Glomerular visceral epithelial cell (primary cell): ENCODE data around the gene NELFCD.
"Not testable (repeated sequence)": the region's sequence is repeated elsewhere in the genome, so short reads cannot be mapped to it uniquely, and the experiment has no call there.

ENCODE experiments used
- DNase-seq: peaks from one replicate; pipeline ENCODE4 v3.0.0-alpha.2; 2016; ENCODE audit errors: extremely low spot score

NELFCD gene

DNA sequence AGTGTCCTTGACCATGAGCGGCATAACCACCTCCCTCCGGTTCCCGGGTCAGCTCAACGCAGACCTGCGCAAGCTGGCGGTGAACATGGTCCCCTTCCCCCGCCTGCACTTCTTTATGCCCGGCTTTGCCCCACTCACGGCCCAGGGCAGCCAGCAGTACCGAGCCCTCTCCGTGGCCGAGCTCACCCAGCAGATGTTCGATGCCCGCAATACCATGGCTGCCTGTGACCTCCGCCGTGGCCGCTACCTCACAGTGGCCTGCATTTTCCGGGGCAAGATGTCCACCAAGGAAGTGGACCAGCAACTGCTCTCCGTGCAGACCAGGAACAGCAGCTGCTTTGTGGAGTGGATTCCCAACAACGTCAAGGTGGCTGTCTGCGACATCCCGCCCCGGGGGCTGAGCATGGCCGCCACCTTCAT is 43.1 kb downstream of the NELFCD start:
- DNase-seq = no peak

DNA sequence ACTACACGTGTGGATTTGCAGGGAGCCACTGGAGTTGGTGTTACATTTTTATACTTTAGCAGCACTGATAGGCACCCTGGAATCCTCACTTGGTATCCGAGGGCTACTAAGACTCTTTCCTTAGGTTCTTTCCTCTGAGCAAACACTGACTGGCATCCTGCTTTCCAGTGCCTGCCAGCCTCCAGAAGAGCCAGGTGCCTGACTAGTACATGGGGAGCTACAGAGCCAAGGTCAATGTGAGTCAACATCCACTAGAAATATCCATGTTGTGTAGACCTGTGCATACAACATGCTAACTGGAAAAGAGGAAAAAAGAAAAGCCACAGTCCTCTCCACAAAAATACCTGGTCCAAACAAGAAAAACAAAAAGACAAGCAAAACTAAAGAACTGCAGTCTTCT is 44.0 kb downstream of the NELFCD start:
- no peak for DNase-seq

DNA sequence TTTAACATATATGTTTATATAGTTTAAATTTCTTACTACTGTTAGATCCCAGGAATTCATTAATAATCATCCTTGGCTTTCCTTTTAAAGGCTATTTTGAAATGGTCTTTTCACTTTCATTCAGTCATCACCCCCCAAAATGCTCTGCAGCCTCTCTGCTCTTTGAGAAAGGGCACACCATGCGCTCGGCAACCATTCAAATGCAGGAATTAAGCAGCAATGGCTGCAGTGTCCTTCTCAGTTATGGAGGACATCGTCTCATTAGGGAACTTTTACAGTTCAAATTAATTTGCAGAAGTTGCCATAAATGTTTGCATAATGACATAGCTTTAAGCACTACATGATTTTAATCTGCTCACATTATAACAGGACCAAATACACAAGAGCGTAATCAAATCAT is 44.5 kb downstream of the NELFCD start:
- DNase-seq = no peak

DNA sequence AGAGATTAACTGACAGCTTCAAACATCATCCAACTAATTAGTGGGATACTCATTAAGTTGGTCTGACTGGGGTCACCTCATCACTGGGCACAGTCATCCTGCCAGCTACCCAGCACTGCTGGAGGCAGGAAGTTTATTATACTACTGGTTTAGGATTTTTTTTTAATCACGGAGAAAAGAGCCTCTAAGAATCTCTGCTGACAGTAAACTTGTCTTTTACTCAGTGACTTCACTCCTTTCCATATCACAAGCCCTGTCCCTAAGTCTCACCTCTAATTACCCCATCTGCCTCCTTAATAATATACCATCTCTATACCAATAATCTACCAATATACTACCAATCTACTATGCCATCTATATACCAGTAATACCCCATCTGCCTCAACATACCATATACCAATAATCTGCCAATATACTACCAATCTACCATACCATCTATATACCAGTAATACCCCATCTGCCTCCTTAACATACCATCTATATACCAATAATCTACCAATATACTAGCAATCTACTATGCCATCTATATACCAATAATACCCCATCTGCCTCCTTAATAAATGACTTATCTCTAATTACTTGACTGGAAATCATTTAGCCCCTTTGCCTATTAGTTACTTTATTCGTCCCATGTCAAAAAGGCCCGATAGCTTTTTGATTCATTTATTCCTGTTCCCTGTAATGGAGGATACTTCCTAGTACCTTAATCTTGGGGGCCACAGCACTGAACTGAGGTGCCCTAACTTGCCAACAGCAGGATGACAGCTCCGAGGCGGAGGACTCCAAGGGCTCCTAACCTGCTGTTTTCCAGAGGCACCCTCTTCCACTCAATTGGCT is 46.1 kb downstream of the NELFCD start:
- no peak for DNase-seq

DNA sequence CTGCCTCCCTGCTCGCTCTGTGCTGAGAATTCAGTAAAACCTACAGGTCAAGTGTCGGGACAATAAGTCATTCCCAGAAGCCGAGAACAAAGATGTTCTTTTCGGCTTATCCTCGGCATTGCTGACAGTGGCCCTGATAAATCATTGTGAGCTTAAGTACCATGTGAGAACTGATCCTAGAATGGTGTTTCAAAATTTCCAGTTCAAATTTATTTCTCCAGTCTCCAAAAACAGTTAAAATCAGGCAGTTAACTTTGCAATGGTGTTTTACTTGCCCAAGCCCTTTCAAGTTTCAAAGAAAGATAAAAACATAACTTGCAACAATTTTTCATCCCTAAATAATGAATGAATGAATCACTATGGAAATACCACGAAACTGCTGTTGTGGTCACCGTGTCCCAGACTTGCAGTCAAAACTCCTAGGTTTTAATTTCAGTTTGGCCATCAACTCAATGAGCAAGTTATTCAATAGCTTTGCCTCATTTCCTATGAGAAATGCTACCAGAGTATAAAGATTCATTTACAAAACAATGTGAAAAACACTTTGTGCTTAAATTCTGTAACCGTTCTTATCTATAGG is 46.8 kb downstream of the NELFCD start:
- DNase-seq = peak; percentile 62

DNA sequence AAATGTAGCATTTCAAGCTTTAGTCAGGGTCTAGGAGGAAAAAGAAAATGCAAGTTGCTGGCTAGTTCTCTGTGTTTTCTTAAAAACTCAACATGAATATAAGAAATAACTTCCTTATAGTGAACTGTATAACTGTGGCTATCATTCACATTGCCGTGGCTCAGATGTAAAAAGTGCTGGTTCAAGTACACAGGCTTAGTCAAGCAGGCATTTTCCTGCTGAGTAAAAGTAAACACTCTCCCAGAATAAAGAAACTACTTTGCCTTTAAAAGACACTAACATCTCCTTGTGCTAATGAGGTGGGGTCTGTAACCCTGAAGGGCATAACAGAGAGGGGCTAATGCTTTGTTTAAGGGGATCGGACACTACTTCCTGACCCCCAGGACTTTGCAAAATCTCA is 47.8 kb downstream of the NELFCD start:
- DNase-seq = no peak

DNA sequence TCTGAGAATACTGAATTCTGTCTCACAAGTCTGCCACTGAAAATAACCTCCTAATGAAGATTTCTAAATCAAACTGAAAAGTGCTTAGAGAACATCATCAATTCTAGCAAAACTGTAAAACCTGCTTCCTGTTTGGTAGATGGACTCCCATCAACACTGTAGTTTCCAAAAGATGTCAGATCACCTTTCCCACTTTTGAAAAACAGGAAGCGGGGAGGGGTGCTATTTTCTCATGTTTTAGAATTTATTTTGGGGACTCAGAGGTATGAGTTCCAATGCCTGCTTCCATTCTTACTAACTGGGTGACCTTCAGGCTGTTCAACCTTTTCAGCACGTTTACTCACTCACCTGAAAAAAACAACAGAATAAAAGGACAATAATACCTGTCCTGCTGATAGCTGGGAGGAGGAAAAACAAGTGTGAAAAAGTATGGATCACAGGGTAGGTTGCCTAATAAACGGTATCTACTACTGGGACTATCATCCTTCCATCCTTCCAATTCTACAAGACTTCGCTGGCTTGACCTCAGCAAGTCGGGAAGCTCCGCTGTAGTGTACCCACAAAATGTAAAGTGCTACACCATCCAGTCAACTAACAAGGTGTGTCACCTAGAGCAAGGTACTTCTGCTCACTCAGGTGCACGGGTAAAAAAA is 50.0 kb downstream of the NELFCD start:
- no peak for DNase-seq

DNA sequence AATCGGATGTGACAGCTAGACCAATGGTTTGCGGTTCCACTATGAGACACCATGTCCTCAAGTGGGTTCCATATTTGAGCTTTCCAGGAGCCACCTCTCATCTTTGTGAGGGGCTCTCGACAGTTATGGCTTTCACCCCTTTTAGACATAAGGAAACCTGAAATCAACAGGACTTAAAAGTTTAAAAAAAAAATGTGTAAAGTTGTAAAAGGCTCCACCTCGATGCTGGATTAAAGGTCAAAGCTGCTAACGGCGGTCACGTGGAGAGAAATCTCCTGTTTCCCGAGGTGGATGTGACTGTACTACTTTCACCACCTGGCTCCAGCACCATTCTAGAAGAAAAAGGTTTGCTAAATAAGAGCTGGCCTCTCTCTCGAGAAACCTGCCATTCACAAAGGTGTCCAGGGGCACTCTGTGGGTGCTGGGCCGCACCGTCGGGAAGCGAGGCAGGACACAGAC is 50.5 kb downstream of the NELFCD start:
- no peak for DNase-seq

DNA sequence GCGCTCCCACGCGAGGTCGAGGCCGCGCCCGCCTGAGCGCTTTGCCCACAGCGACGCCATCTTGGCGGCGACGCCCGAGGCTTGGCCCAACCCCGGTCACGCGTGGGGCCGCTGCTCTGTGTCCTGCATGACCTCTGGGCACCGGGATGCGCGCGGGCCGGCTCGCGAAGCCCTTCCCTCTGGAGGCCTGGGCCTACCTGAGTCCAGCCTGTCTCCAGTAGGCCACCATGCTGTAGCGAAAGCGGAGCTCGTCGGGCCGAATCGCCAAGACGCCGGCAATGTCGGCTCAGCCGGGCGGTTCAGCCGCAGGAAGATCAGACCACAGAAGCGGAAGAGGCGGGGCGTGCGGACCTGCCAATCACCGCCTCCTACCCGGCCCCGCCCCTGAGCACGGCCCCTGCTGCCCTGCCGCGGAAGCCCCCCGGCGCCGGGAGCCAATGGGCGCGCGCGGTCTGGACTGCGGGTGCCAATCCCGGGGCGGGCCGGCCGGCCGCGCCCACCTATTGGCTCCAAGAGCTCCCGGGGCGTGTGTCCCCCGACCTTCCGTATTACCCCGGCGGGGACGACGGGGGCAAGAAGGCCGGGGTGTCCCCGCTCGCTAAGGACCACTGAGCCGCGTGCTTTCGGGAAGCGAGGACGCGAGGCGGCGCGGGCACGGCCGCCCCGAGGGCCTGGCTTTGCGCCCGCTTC is 51.1 kb downstream of the NELFCD start, which contains the start of gene ATP5F1E:
Gene ATP5F1E (minus strand): TSS at position 313 of the 690 bp plus-strand sequence. CDS start 84 bp downstream, at position 229.
- peak; percentile 98 for DNase-seq

DNA sequence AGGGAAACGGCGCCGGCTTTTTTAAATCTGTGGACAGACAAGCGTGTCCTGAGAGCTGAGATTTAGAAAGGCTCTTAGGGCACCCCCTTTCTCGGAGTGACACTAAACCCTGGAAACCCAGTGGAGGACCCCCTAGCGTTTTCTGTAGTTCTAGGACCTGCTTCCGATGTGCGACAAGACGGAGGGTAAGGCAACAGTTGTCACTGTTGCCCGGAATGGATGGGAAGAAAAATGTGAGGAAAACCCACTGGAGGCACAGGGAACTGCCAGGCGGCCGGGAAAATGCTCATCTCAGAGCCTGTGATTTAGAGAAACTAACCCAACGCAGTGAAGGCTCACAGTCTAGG is 51.6 kb downstream of the NELFCD start:
- DNase-seq = no peak

DNA sequence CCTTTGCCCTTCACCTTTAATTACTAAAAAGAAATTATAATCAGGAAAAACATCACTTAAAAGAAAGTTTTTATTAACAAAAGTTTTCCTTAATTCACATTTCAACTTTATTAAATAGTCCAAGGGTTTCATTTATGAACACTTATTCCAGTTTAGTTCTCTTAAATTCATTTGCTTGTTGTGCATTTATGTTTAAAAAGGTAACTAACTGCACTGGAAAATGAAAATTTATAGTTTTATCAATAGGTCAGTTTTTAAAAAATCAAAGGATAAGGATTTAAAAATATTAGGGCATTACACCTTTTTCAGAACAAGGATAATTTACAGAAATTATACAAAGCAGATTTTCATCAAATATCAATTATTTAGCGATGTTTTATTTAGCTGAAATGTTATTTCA is 52.0 kb downstream of the NELFCD start:
- no peak for DNase-seq

DNA sequence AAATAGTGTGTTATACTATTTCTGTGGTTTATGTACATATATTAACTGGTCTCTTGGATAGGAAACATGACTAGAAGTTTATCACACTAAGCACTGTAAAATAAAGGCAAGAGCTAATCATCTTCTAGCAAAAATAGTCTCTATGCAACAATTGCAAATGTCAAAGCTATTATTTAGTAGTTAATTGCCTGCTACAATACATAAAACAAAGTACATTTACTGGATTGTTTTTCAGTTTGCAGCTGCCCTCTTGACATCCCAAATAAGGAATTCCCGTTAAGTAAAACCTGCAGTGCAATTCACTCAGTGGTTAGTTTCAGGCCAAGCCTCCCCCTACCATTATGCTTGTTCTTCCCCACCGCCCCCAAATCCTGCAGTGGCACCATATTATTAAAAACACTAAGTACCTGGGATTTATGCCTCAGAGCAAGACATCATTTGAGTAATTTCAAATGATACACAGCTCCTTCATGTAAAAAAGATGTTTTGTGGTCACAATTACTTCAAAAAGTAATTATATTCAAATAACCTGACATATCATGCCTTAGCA is 52.6 kb downstream of the NELFCD start:
- no peak for DNase-seq

DNA sequence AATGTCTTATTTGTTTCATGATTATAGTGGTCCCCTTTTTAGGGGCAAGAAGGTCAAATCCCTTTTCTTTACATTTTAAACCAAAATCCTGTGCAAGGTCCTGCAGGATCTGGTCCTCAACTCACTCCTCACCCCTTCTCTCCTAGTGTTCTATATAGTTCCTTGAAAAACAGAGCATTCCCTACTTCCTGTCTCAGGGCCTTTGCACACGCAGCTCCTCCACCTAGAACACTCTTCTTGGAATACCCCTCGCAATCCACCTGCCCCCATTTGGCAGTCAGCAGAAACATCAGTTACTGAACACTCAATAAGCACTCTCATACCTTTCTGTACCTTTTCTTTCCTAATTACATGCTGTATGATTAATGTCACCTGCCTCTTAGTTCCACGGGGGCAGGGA is 54.3 kb downstream of the NELFCD start:
- DNase-seq = no peak

DNA sequence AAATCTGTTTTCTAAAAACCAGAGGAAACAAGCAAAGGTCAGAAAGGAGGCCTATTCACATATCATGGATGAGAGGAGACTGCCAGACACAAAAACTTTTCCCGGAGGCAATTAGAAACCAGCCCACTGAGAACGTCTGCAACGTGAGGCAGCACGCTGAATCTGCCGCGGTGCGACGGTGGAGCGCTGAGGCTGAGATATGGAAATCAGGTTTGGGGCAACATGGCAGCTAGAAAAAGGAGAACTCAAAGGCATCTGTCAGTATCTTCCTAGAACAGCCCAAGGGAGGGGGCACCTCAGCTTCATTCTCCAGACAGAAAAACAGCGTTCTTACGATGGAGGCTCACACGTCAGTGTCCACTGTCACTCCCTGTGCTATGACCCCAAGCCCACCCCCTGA is 56.3 kb downstream of the NELFCD start:
- no peak for DNase-seq

DNA sequence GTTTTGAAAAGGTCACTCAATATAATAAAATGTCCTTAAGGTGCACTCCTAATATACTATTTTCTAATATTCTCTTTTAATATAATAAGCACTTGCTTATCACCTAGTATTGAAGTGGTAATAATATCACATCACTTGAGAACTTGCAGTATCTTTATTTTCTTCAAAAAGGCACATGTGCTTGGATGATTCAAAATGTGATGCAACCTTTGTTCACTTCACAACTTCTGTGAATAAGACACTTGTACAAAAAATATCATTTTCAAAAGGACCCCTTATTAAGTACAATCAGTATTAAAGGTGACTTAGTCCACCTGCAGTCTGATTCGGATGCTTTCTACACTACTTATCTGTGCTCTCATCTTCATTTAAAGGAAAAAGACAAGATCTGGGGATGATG is 58.2 kb downstream of the NELFCD start:
- DNase-seq = no peak

DNA sequence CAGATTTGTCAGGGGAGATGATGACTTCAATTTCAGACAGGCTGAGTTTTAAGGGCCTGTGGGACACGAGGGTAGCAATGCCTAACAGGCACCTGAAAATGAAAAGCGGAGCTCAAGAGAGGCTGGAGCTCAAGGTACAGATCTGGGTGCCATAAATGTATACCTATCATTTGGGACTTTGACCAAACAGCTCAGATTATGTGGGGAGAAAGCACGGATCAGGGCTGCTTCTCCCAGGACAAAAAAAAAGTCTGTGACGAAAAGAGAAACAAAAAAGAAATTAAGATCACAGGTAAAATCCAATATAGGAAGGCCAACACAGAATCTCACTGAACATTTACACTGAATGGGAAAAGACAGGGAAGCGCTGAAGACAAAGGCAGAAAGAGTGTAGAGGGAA is 59.6 kb downstream of the NELFCD start:
- DNase-seq = no peak

DNA sequence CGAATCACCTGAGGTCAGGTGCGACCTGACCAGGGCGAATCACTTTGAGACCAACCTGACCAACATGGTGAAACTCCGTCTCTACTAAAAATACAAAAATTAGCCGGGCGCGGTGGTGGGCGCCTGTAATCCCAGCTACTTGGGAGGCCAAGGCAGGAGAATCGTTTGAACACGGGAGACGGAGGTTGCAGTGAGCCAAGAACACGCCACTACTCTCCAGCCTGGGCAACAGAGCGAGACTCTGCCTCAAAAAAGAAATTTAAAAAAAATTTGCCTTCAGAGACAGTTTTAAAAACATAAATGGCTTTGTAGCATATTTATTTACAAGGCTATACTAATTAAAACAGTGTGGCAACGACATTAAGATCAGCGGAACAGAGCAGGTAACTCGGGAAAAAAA is 60.4 kb downstream of the NELFCD start:
- not testable (repeated sequence) for DNase-seq

DNA sequence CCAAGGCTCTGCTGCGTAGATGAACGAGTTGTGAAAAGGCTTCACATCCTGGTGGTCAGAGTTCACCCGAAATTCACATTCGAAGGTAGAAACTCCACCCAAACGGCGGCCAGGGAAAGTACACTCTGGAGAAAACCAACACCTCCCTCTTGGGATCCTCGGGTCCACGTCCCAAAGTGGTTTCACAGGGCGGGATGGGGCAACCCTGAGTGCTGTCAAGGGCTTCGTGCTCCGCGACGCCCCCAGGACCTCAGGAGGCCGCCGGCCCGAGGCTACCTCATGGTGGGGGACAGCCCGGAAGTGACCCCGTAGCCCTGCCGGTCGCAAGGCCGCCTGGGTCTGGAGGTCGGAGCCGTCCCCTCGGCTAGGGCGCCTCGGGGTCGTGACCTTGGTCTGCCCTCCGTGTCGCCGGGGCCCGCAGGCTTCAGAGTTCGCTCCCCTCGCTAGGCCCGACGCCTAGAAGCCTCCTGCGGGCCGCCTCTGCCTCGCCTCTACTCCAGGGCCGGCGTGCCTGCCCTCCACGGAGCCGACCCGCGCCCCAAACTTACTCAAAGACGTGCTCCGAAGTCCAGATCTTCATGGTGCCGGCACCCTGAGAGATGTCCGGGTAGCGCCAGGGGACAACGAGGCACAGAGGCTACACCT is 61.2 kb downstream of the NELFCD start, which contains the start of gene PRELID3B:
Gene PRELID3B (minus strand): TSS at position 636 of the 645 bp plus-strand sequence. CDS start 56 bp downstream, at position 580.
- DNase-seq = peak; percentile 36

DNA sequence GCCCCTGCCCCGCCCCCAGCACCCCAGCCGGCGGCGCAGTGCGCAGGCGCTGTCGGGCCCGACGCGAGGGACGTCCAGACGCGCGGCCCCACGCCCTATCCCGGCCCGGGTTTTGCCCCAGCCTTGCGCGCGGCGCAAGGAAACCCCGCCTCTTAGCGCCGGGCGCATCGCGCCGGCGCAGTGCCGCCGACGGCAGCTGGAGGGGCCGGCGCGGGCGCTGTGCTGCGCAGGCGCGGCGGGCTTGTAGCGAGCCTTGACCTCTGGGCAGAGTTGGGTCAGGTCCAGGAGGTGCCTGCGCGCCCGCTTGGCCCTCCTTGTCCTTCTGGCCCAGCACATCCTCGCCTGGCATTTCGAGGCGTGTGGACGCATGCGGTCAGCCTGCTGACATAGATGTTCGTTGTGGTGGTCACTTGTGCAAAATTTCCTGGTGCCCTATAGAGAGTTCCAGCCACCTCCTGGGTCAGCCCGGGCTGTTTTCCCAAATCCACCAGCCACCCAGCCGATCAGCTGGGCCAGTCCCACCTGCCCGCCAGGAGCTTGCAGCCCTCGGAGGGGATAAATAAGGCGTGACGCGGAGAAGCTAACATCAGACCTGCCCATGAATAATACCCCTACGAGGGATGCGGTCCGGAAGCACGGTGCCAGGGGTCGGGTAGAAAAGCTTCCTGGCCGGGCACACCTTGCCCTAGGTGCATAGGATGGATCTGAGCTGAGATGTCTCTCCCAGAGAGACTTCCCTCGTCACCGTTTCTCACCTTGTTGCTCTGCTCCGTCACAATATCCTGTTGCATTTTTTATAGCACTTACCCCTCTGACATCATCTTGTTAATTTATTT is 62.0 kb downstream of the NELFCD start:
- DNase-seq = peak; percentile 97

DNA sequence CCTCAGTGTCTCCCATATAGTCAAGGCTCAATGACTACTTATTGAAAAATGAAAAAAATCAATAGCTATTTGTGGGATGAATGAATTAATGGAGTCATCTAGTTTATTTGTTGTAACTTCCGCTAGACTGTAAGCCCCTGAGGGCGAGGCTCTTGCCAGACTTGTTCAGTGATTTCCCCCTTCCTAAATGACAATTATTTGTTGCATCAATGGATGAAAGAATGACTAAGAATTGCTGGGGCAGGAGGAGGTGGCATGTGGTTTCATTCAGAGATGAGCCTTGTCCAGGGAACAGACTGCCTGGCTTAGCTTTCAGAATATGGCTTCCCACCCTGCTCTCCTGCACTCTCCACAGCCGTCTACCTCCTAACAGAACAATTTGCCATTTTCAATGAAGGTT is 62.6 kb downstream of the NELFCD start:
- no peak for DNase-seq
